Adrenal gland (tissue), 5 donors: ENCODE data around the gene KLHL15.

Experiments used
- CTCF ChIP-seq, 6 experiments: fragments of 450-650 bp in 4 of 6; fragments of 200-600 bp in 2 of 6; sonication (generic) in 1 of 6; IDR thresholded peaks; 1 replicate in 5 of 6; 2 replicates in 1 of 6; pipeline versions ENCODE4 v1.5.1 to v1.8.0; 2016 to 2021; ENCODE audit warnings: antibody characterized with exemption in 6 of 6, mild to moderate bottlenecking in 2 of 6, moderate library complexity in 1 of 6
- POLR2A ChIP-seq, 2 donors: fragments of 450-650 bp; IDR thresholded peaks; one replicate each; pipeline ENCODE4 v1.6.1; 2017; ENCODE audit warnings: antibody characterized with exemption in 2 of 2, mild to moderate bottlenecking in 2 of 2, moderate library complexity in 1 of 2
- donor health status: DM: no; HTN: no; CAD: no.

GRCh38 chrX:24002792-24003191 is 24.2 kb downstream of the KLHL15 start:
- no peak for TF ChIP-seq CTCF (IDR thresholded peaks at IDR 0.05)
- no peak for TF ChIP-seq POLR2A (IDR thresholded peaks at IDR 0.05)
